Testis (tissue), 3 donors: ENCODE data around the gene TMTC4. TPM values are rescaled to one million over a fixed set of nuclear protein-coding genes. Genes with fewer than 3 reads are reported as not detected.

Experiments
- DNase-seq: peaks from one replicate; pipeline ENCODE4 v3.0.0-alpha.2; 2019
- H3K27ac ChIP-seq, 2 donors: fragments of 200-600 bp; sonication (generic); one replicate each; pipeline ENCODE4 v1.5.1; 2019
- H3K27me3 ChIP-seq: fragments of 200-600 bp; sonication (generic); one replicate; pipeline ENCODE4 v1.5.1; 2019
- H3K36me3 ChIP-seq: fragments of 200-600 bp; sonication (generic); one replicate; pipeline ENCODE4 v1.5.1; 2017; ENCODE audit warnings: low read depth; ENCODE audit errors: missing control alignments
- H3K4me1 ChIP-seq: fragments of 200-600 bp; sonication (generic); one replicate; pipeline ENCODE4 v1.5.1; 2019
- H3K4me3 ChIP-seq, 2 donors: fragments of 200-600 bp; sonication (generic); one replicate each; pipeline ENCODE4 v1.5.1; 2017 to 2019
- H3K9me3 ChIP-seq: fragments of 200-600 bp; sonication (generic); one replicate; pipeline ENCODE4 v1.5.1; 2017
- CTCF ChIP-seq, 3 experiments: fragments of 450-650 bp in 2 of 3; fragments of 200-600 bp in 1 of 3; sonication (generic) in 1 of 3; IDR thresholded peaks; one replicate each; pipeline ENCODE4 v1.5.1; 2016 to 2019; ENCODE audit warnings: antibody characterized with exemption in 3 of 3, mild to moderate bottlenecking in 2 of 3, moderate library complexity in 1 of 3
- POLR2A ChIP-seq: fragments of 450-650 bp; IDR thresholded peaks from one replicate; pipeline ENCODE4 v1.6.1; 2017; ENCODE audit warnings: antibody characterized with exemption, mild to moderate bottlenecking, moderate library complexity
- WGBS, 2 donors: methylation state at CpG; one replicate each; pipeline ENCODE4 v1.1.5; 2018; 5-methylcytosine and 5-hydroxymethylcytosine counted together
- intact Hi-C: fragments of 100-400 bp; cut with DNase I; formaldehyde crosslinking; loops from one replicate; pipeline ENCODE4 v1.15.1; 2023; ENCODE audit warnings: low total_unique reads
- polyA plus RNA-seq: library from polyadenylated mRNA; stranded (reverse); fragments of 350-450 nt; fragmentation: Illumina TruSeq; extraction: RNeasy Lipid Tissue Mini Kit (QIAGEN cat#74804); gene quantifications from one replicate; pipeline ENCODE4 v1.2.3, GENCODE V29; 2014; ENCODE audit warnings: low read depth, low replicate concordance; ENCODE audit not compliant: insufficient read depth
- total RNA-seq, 2 donors: library from RNA; depleted of rRNA; stranded (reverse); fragments of >200 nt; gene quantifications; one replicate each; pipeline ENCODE4 v1.2.3, GENCODE V29; 2016

The TMTC4 gene
- total and polyA plus RNA-seq, 3 donors from 2014 or later: 27.5 to 35.1 (median 28.2) TPM

GRCh38 chr13:100561158-100561499, 113.5 kb downstream of the TMTC4 start:
- no peak overlapping the region for H3K4me3 ChIP-seq
- WGBS, 2 donors: 65 to 80% methylated on average over 2 of the region's 2 CpGs
- H3K4me1 ChIP-seq: peaks cover 32% of the 10 kb centered on the region
- H3K27me3 ChIP-seq: no peaks in the 10 kb centered on the region
- H3K9me3 ChIP-seq: no peaks in the 10 kb centered on the region
- no peak for DNase-seq
- H3K36me3 ChIP-seq: no peaks in the 10 kb centered on the region
- peak overlapping the region; percentile 78 to 89 for H3K27ac ChIP-seq
- TF ChIP-seq POLR2A: no peak
- no peak for TF ChIP-seq CTCF (IDR thresholded peaks at IDR 0.05)
- intact Hi-C loops: no loop called here

GRCh38 chr13:100560498-100561157, 114.0 kb downstream of the TMTC4 start:
- peak; percentile 60 for DNase-seq
- H3K27ac ChIP-seq: peak overlapping the region; percentile 78 to 89
- no peaks in the 10 kb centered on the region for H3K36me3 ChIP-seq
- WGBS, 2 donors: 54 to 59% methylated on average over 15 of the region's 15 CpGs
- TF ChIP-seq POLR2A: no peak
- no peak for TF ChIP-seq CTCF (IDR thresholded peaks at IDR 0.05)
- no peaks in the 10 kb centered on the region for H3K9me3 ChIP-seq
- no peaks in the 10 kb centered on the region for H3K27me3 ChIP-seq
- intact Hi-C loops: no loop called here
- peaks cover 32% of the 10 kb centered on the region for H3K4me1 ChIP-seq
- H3K4me3 ChIP-seq: no peak overlapping the region

- intact Hi-C loops: no loop called here
- Histone ChIP-seq H3K27ac (peak overlapping the region; percentile 78 to 89), H3K27me3 (no peaks in the 10 kb centered on the region), H3K4me3 (no peak overlapping the region), H3K9me3 (no peaks in the 10 kb centered on the region), H3K36me3 (no peaks in the 10 kb centered on the region), H3K4me1 (peaks cover 32% of the 10 kb centered on the region)
- WGBS, 2 donors: 86 to 91% methylated on average over 8 of the region's 8 CpGs
- DNase-seq: no peak
- no peak for TF ChIP-seq POLR2A
- no peak for TF ChIP-seq CTCF (IDR thresholded peaks at IDR 0.05)
Measured at GRCh38 chr13:100559886-100560285, 114.7 kb downstream of the TMTC4 start.

Other genes with a start within 250 kb of the TMTC4 start
- 10 to 100 TPM; 18.9 to 30.0 TPM for gene GGACT, start 86.0 kb downstream of the TMTC4 start, total RNA-seq
- 9.8 TPM for gene GGACT, start 86.0 kb downstream of the TMTC4 start, polyA plus RNA-seq